ENCODE data around the gene MYDGF. TPM values are rescaled to one million over a fixed set of nuclear protein-coding genes. Genes with fewer than 3 reads are reported as not detected.

MYDGF gene
- total RNA-seq, 1 donor from 2014 or later: 314 TPM

GRCh38 chr19:4638828-4639530 lies 31.2 kb downstream of the MYDGF start, which contains the start of gene TNFAIP8L1:
Gene TNFAIP8L1 (plus strand): TSS chr19:4639516. CDS start chr19:4651870, 12,354 bp downstream.
- Histone ChIP-seq H3K36me3 (ENCODE audit: control insufficient read depth, insufficient read depth, low read length) (no peaks in the 10 kb centered on the region), H3K27me3 (ENCODE audit: control insufficient read depth, insufficient read depth, low read length) (no peaks in the 10 kb centered on the region), H3K4me3 (ENCODE audit: low read depth, low read length) (peak within 1 kb of the TSS; percentile 53)
- DNase-seq (ENCODE audit: low read depth) (peak; percentile 70), FAIRE-seq (no peak)
- TF ChIP-seq, protein P1, sequence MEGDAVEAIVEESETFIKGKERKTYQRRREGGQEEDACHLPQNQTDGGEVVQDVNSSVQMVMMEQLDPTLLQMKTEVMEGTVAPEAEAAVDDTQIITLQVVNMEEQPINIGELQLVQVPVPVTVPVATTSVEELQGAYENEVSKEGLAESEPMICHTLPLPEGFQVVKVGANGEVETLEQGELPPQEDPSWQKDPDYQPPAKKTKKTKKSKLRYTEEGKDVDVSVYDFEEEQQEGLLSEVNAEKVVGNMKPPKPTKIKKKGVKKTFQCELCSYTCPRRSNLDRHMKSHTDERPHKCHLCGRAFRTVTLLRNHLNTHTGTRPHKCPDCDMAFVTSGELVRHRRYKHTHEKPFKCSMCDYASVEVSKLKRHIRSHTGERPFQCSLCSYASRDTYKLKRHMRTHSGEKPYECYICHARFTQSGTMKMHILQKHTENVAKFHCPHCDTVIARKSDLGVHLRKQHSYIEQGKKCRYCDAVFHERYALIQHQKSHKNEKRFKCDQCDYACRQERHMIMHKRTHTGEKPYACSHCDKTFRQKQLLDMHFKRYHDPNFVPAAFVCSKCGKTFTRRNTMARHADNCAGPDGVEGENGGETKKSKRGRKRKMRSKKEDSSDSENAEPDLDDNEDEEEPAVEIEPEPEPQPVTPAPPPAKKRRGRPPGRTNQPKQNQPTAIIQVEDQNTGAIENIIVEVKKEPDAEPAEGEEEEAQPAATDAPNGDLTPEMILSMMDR (IDR thresholded peaks at IDR 0.05; ENCODE audit: insufficient read depth, low read length, severe bottlenecking): no peak

DNA sequence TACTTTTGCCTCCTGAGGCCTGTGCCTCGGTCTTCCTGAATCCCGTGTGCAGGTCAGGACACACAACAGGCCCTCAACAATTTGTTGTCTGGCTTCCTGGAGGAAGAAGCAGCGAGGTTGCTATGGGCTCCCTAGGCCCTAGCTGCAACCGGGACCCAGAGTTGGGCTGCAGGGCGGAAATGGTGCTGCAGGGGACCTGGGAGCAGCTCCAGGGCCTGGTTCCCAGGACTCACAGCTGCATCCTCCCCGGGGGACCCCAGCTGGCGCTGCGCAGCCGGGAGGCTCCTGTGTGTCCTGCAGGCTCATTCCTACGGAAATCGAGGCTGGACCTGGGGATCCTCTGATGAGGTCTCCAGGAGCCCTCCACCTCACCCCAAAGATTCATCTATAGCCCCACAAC lies 31.8 kb downstream of the MYDGF start:
- H3K4me3 ChIP-seq (ENCODE audit: low read depth, low read length): no peak overlapping the region
- FAIRE-seq (no peak), DNase-seq (ENCODE audit: low read depth) (no peak)
- H3K27me3 ChIP-seq (ENCODE audit: control insufficient read depth, insufficient read depth, low read length): no peaks in the 10 kb centered on the region
- no peaks in the 10 kb centered on the region for H3K36me3 ChIP-seq (ENCODE audit: control insufficient read depth, insufficient read depth, low read length)
- TF ChIP-seq, protein P1 (IDR thresholded peaks at IDR 0.05; ENCODE audit: insufficient read depth, low read length, severe bottlenecking): no peak

GRCh38 chr19:4636761-4637160 lies 33.4 kb downstream of the MYDGF start:
- no peak overlapping the region for H3K4me3 ChIP-seq (ENCODE audit: low read depth, low read length)
- H3K36me3 ChIP-seq (ENCODE audit: control insufficient read depth, insufficient read depth, low read length): no peaks in the 10 kb centered on the region
- no peaks in the 10 kb centered on the region for H3K27me3 ChIP-seq (ENCODE audit: control insufficient read depth, insufficient read depth, low read length)
- FAIRE-seq (no peak), DNase-seq (ENCODE audit: low read depth) (no peak)
- TF ChIP-seq, protein P1 (IDR thresholded peaks at IDR 0.05; ENCODE audit: insufficient read depth, low read length, severe bottlenecking): no peak

DNA sequence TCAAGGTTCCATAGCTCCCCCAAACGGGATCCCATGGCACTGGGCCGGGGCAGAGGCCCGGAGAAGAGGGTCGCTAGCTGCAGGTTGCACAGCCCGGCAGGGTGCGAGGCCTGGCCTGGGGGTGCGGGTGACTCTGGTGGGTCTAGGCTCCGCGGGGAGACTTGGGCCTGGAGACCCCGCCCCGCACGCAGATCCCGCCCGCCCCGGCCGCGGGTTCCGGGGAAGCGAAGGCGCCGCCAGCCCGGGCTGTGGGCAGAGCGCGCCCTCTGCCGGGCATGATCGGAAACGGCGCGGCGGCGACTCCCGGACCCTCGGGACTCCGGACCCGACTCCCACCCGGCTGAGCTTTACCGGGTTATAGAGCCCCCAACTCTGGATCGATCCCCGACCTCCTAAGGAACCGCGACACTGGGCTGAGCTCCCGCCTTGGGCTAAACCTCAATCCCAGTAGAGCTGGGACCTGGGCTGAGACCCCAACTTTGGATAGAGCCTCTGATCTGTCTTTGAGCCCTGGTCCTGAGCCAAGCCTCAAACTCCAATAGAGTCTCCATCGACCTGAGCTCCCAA lies 33.9 kb downstream of the MYDGF start:
- TF ChIP-seq, protein P1 (IDR thresholded peaks at IDR 0.05; ENCODE audit: insufficient read depth, low read length, severe bottlenecking): peak; percentile 93
- no peak for FAIRE-seq
- H3K36me3 ChIP-seq (ENCODE audit: control insufficient read depth, insufficient read depth, low read length): no peaks in the 10 kb centered on the region
- H3K4me3 ChIP-seq (ENCODE audit: low read depth, low read length): peak overlapping the region; percentile 39
- no peak for DNase-seq (ENCODE audit: low read depth)
- no peaks in the 10 kb centered on the region for H3K27me3 ChIP-seq (ENCODE audit: control insufficient read depth, insufficient read depth, low read length)

GRCh38 chr19:4635754-4636116 lies 34.4 kb downstream of the MYDGF start:
- Histone ChIP-seq H3K36me3 (ENCODE audit: control insufficient read depth, insufficient read depth, low read length) (no peaks in the 10 kb centered on the region), H3K27me3 (ENCODE audit: control insufficient read depth, insufficient read depth, low read length) (no peaks in the 10 kb centered on the region), H3K4me3 (ENCODE audit: low read depth, low read length) (peak overlapping the region; percentile 39)
- FAIRE-seq (no peak), DNase-seq (ENCODE audit: low read depth) (no peak)
- TF ChIP-seq, protein P1 (IDR thresholded peaks at IDR 0.05; ENCODE audit: insufficient read depth, low read length, severe bottlenecking): no peak

Data from bronchial epithelial cell (primary cell).